ENCODE data around the gene STX1B. TPM values are rescaled to one million over a fixed set of nuclear protein-coding genes. Genes with fewer than 3 reads are reported as not detected.

The STX1B gene
- total and polyA plus RNA-seq, 4 donors: 0.09 to 1.2 (median 0.51) TPM

DNA sequence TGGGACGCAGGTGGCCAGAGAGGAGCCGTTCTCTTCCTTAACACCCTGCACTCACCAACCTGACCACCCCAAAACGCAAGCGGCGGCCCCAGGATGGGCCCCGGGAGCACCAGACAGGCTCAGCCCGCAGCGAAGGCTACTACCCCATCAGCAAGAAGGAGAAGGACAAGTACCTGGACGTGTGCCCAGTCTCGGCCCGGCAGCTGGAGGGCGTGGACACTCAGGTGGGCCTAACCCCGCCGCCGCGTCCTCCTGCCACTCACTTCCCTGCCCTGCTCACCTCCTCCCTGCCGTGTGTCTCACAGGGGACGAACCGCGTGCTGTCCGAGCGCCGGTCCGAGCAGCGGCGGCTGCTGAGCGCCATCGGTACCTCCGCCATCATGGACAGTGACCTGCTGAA lies 30.0 kb downstream of the STX1B start:
- H3K36me3 ChIP-seq (ENCODE audit: control insufficient read depth in 4 of 4, insufficient read depth in 3 of 4, low read depth in 1 of 4, low read length in 3 of 4): peaks cover 6 to 61% (median 27%) of the 10 kb centered on the region in 4 donors
- H3K27me3 ChIP-seq (ENCODE audit: control insufficient read depth in 4 of 4, insufficient read depth in 4 of 4, low read length in 3 of 4): no peaks in the 10 kb centered on the region
- TF ChIP-seq, protein P1, sequence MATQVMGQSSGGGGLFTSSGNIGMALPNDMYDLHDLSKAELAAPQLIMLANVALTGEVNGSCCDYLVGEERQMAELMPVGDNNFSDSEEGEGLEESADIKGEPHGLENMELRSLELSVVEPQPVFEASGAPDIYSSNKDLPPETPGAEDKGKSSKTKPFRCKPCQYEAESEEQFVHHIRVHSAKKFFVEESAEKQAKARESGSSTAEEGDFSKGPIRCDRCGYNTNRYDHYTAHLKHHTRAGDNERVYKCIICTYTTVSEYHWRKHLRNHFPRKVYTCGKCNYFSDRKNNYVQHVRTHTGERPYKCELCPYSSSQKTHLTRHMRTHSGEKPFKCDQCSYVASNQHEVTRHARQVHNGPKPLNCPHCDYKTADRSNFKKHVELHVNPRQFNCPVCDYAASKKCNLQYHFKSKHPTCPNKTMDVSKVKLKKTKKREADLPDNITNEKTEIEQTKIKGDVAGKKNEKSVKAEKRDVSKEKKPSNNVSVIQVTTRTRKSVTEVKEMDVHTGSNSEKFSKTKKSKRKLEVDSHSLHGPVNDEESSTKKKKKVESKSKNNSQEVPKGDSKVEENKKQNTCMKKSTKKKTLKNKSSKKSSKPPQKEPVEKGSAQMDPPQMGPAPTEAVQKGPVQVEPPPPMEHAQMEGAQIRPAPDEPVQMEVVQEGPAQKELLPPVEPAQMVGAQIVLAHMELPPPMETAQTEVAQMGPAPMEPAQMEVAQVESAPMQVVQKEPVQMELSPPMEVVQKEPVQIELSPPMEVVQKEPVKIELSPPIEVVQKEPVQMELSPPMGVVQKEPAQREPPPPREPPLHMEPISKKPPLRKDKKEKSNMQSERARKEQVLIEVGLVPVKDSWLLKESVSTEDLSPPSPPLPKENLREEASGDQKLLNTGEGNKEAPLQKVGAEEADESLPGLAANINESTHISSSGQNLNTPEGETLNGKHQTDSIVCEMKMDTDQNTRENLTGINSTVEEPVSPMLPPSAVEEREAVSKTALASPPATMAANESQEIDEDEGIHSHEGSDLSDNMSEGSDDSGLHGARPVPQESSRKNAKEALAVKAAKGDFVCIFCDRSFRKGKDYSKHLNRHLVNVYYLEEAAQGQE (IDR thresholded peaks at IDR 0.05): no peak
- TF ChIP-seq ATF3 (IDR thresholded peaks at IDR 0.05) (no peak), EGR1 (IDR thresholded peaks at IDR 0.05; ENCODE audit: low read depth in 2 of 2) (no peak), TAF1 (conservative IDR thresholded peaks at IDR 0.05) (no peak), FOXA2 (IDR thresholded peaks at IDR 0.05) (no peak), NR2F2 (IDR thresholded peaks at IDR 0.05) (no peak), JUND (IDR thresholded peaks at IDR 0.05) (no peak), HNF4G (IDR thresholded peaks at IDR 0.05) (no peak), ZBTB33 (IDR thresholded peaks at IDR 0.05) (no peak), MAX (IDR thresholded peaks at IDR 0.05) (no peak), CTCF (IDR thresholded peaks at IDR 0.05; ENCODE audit: low read depth, low read length, missing input control) (no peak)
- H3K4me3 ChIP-seq (ENCODE audit: low read depth in 1 of 3, low read length in 3 of 3): no peak overlapping the region
- H3K9ac ChIP-seq (ENCODE audit: low read depth in 1 of 2, low read length in 2 of 2): no peak overlapping the region
- 93% methylated on average over 29 of the region's 29 CpGs for WGBS
- no peaks in the 10 kb centered on the region for H3K9me3 ChIP-seq (ENCODE audit: control insufficient read depth in 4 of 4, low read length in 3 of 4)
- H3K4me1 ChIP-seq (ENCODE audit: control insufficient read depth in 4 of 4, insufficient read depth in 4 of 4, low read length in 3 of 4): peaks cover 0 to 4% (median 2%) of the 10 kb centered on the region in 4 donors
- no peak for DNase-seq (ENCODE audit: low spot score)
- no peak overlapping the region for H3K27ac ChIP-seq (ENCODE audit: low read depth in 1 of 2, low read length in 2 of 2)

DNA sequence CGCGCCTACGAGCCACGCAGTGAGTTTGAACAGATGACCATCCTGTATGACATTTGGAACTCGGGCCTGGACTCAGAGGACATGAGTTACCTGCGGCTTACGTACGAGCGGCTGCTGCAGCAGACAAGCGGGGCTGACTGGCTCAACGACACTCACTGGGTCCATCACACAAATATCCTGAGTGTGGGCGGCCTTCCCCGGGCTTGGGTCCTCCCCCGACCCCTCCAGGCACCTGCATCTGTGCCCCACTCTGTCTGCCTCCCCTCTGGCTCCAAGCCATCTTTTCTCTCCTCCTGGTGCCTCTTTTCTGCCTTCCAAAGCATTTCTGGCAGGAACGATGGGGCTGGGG lies 30.4 kb downstream of the STX1B start:
- WGBS: 95% methylated on average over 15 of the region's 15 CpGs
- Histone ChIP-seq H3K9ac (ENCODE audit: low read depth in 1 of 2, low read length in 2 of 2) (no peak overlapping the region), H3K36me3 (ENCODE audit: control insufficient read depth in 4 of 4, insufficient read depth in 3 of 4, low read depth in 1 of 4, low read length in 3 of 4) (peaks cover 6 to 63% (median 27%) of the 10 kb centered on the region in 4 donors), H3K4me1 (ENCODE audit: control insufficient read depth in 4 of 4, insufficient read depth in 4 of 4, low read length in 3 of 4) (peaks cover 0 to 3% (median 2%) of the 10 kb centered on the region in 4 donors), H3K27ac (ENCODE audit: low read depth in 1 of 2, low read length in 2 of 2) (no peak overlapping the region), H3K9me3 (ENCODE audit: control insufficient read depth in 4 of 4, low read length in 3 of 4) (no peaks in the 10 kb centered on the region), H3K4me3 (ENCODE audit: low read depth in 1 of 3, low read length in 3 of 3) (no peak overlapping the region), H3K27me3 (ENCODE audit: control insufficient read depth in 4 of 4, insufficient read depth in 4 of 4, low read length in 3 of 4) (no peaks in the 10 kb centered on the region)
- DNase-seq (ENCODE audit: low spot score): no peak
- TF ChIP-seq ZBTB33 (IDR thresholded peaks at IDR 0.05): no peak
